Measurements from ENCODE around the gene RAPH1.
"Not testable (repeated sequence)": the region's sequence is repeated elsewhere in the genome, so short reads cannot be mapped to it uniquely, and the experiment has no call there.

The RAPH1 gene

GRCh38 chr2:203383038-203383437 is 152.1 kb downstream of the RAPH1 start:
- TF ChIP-seq POLR2A (IDR thresholded peaks at IDR 0.05; ENCODE audit: low read depth, low read length): no peak
- no peak for TF ChIP-seq TAF1 (IDR thresholded peaks at IDR 0.05; ENCODE audit: borderline replicate concordance, low read depth, low read length)
- TF ChIP-seq POLR2AphosphoS5 (IDR thresholded peaks at IDR 0.05; ENCODE audit: low read depth, low read length): no peak
- FAIRE-seq (peak; percentile 54), DNase-seq (ENCODE audit: insufficient read length) (no peak)

DNA sequence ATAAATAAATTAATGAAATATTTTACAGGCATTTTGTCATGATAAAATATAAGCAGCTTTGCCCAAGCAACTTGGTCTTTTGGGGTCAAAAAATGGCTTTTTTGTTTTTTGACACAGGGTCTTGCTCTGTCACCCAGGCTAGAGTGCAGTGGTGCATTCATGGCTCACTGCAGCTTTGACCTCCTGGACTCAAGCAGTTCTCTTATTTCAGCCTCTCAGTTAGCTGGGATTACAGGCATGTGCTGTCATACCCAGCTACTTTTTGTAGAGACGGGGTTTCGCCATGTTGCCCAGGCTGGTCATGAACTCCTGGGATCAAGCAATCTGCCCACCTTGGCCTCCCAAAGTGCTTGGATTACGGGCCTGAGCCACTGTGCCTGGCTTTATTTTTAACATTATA is 155.9 kb downstream of the RAPH1 start:
- FAIRE-seq (no peak), DNase-seq (ENCODE audit: insufficient read length) (no peak)
- TF ChIP-seq TAF1 (IDR thresholded peaks at IDR 0.05; ENCODE audit: borderline replicate concordance, low read depth, low read length) (no peak), POLR2A (IDR thresholded peaks at IDR 0.05; ENCODE audit: low read depth, low read length) (no peak), POLR2AphosphoS5 (IDR thresholded peaks at IDR 0.05; ENCODE audit: low read depth, low read length) (no peak)

GRCh38 chr2:203376173-203376572 is 158.9 kb downstream of the RAPH1 start:
- no peak for TF ChIP-seq TAF1 (IDR thresholded peaks at IDR 0.05; ENCODE audit: borderline replicate concordance, low read depth, low read length)
- TF ChIP-seq POLR2AphosphoS5 (IDR thresholded peaks at IDR 0.05; ENCODE audit: low read depth, low read length): no peak
- no peak for TF ChIP-seq POLR2A (IDR thresholded peaks at IDR 0.05; ENCODE audit: low read depth, low read length)
- FAIRE-seq (no peak), DNase-seq (ENCODE audit: insufficient read length) (no peak)

GRCh38 chr2:203372706-203373105 is 162.4 kb downstream of the RAPH1 start:
- not testable (repeated sequence) for FAIRE-seq; DNase-seq (ENCODE audit: insufficient read length)

DNA sequence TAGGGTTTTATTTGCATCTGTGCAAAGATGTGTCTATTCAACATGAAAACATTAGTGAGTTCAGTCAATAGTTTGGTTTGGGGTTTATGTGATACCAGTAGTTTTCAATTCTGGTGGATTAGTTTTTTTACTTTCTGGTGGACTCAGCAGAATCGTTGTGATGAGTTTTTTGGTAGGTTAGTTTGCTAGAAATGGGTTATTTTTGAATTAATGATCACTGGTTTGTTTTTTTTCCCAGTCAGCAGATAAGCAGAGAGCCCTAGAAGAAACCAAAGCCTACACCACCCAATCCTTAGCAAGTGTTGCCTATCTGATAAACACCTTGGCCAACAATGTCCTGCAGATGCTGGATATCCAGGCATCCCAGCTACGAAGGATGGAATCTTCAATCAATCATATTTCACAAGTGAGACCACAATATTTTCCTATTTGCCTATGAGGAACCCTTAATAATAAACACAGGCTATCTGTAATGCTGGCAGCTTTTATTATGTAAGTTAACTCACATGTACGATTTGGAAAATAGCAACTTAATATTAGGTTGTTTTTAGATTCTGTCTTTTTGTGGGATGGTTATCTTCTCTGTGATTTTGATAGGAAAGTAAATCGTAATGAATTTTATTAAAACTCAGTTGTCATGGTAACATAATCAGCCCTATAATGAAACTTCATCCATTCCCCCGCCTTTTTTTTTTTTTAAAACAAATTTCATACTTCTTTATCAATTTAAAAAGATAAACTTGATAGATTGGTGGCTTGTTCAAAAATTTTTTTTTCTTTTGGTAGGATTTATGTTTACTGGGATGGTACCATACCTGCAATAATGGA is 168.2 kb downstream of the RAPH1 start:
- DNase-seq (ENCODE audit: insufficient read length): no peak
- no peak for TF ChIP-seq TAF1 (IDR thresholded peaks at IDR 0.05; ENCODE audit: borderline replicate concordance, low read depth, low read length)
- no peak for TF ChIP-seq POLR2A (IDR thresholded peaks at IDR 0.05; ENCODE audit: low read depth, low read length)
- TF ChIP-seq POLR2AphosphoS5 (IDR thresholded peaks at IDR 0.05; ENCODE audit: low read depth, low read length): no peak
- FAIRE-seq: no peak

DNA sequence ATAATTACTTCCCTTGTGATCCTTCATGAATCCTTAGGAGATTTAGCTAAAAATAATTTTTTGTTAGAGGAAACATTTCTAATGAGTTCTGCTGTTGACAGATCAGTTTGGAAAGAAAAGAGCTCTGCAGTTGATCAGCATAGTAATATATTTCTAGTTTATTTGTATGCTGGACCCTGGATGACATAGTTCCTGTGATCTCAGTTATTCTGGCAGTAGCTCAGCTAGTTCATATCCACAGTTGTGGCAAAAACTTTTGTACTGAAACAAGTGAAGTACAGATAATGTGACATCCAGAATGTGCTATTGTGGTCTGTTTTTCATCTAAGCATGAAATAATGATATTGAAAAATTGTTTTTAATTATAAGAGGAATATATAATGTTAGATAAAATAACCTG is 173.2 kb downstream of the RAPH1 start:
- no peak for DNase-seq (ENCODE audit: insufficient read length)
- no peak for TF ChIP-seq TAF1 (IDR thresholded peaks at IDR 0.05; ENCODE audit: borderline replicate concordance, low read depth, low read length)
- no peak for FAIRE-seq

DNA sequence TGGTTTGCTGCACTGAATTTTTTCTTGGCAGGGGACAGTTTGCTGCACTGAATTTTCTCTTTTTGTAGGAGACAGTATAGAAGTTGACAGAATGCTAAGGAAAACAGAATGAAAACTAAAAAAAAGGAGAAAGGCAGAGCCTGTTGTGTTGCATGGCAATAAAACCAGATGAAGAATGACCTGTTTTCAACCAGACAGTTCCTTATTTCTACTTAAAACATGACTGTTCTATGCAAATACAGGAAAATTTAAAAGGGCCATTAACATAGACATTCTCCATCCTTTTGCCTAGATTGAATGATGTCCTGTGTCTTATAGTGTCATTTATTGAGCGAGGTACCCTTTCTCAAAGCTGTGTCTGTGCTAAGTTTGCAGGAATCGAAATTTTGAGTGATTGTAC is 173.6 kb downstream of the RAPH1 start:
- FAIRE-seq (no peak), DNase-seq (ENCODE audit: insufficient read length) (no peak)
- no peak for TF ChIP-seq TAF1 (IDR thresholded peaks at IDR 0.05; ENCODE audit: borderline replicate concordance, low read depth, low read length)
- no peak for TF ChIP-seq POLR2AphosphoS5 (IDR thresholded peaks at IDR 0.05; ENCODE audit: low read depth, low read length)
- TF ChIP-seq POLR2A (IDR thresholded peaks at IDR 0.05; ENCODE audit: low read depth, low read length): no peak

- TF ChIP-seq POLR2AphosphoS5 (IDR thresholded peaks at IDR 0.05; ENCODE audit: low read depth, low read length) (no peak), TAF1 (IDR thresholded peaks at IDR 0.05; ENCODE audit: borderline replicate concordance, low read depth, low read length) (no peak), POLR2A (IDR thresholded peaks at IDR 0.05; ENCODE audit: low read depth, low read length) (no peak)
- FAIRE-seq (no peak), DNase-seq (ENCODE audit: insufficient read length) (no peak)
These were observed 174.2 kb downstream of the RAPH1 start for GRCh38 chr2:203360833-203361430.

DNA sequence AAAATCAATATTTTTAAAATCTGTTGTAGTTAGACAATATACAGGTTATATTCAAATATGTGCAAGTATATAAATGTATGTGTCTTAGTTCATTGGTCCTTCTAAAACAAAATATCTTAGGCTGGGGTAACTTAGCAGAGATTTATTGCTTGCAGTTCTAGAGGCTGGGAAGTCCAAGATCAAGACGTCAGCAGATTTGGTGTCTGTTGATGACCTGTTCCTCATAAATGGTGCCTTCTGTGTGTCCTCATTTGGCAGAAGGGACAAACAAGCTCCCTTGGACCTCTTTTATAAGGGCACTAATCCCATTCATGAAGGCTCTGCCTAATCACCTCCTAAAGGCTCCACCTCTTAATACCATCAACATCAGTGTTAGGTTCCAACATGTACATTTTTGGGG is 175.7 kb downstream of the RAPH1 start:
- TF ChIP-seq TAF1 (IDR thresholded peaks at IDR 0.05; ENCODE audit: borderline replicate concordance, low read depth, low read length) (no peak), POLR2A (IDR thresholded peaks at IDR 0.05; ENCODE audit: low read depth, low read length) (no peak), POLR2AphosphoS5 (IDR thresholded peaks at IDR 0.05; ENCODE audit: low read depth, low read length) (no peak)
- DNase-seq (ENCODE audit: insufficient read length) (no peak), FAIRE-seq (no peak)

- FAIRE-seq (no peak), DNase-seq (ENCODE audit: insufficient read length) (no peak)
- TF ChIP-seq POLR2A (IDR thresholded peaks at IDR 0.05; ENCODE audit: low read depth, low read length) (no peak), POLR2AphosphoS5 (IDR thresholded peaks at IDR 0.05; ENCODE audit: low read depth, low read length) (no peak), TAF1 (IDR thresholded peaks at IDR 0.05; ENCODE audit: borderline replicate concordance, low read depth, low read length) (no peak)
These were observed 180.1 kb downstream of the RAPH1 start for GRCh38 chr2:203354966-203355365.

DNA sequence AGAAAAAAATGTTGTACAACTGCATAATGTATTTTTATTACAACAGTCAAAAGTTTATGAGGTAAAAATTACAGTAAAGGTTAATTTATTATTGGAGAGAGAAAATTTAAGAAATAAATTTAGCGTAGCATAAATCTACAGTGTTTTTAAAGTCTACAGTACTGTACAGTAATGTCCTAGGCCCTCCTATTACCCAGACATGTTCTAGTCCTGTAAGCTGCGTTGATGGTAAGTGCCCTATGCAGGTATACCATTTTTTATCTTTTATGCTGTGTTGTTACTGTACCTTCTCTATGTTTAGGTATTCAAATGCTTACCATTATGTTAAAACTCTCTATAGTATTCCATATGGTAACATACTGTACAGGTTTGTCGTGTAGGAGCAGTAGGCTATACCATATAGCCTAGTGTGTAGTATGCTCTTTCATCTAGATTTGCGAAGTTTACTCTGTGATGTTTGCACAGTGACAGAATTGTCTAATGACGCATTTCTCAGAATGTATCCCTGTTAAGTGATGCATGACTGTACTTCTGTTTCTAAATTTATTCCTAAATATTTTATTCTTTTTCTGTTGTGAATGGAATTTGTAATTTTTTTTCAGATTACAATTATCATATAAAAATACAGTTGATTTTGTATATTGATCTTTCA is 182.4 kb downstream of the RAPH1 start:
- DNase-seq (ENCODE audit: insufficient read length): no peak
- TF ChIP-seq TAF1 (IDR thresholded peaks at IDR 0.05; ENCODE audit: borderline replicate concordance, low read depth, low read length): no peak
- FAIRE-seq: no peak

DNA sequence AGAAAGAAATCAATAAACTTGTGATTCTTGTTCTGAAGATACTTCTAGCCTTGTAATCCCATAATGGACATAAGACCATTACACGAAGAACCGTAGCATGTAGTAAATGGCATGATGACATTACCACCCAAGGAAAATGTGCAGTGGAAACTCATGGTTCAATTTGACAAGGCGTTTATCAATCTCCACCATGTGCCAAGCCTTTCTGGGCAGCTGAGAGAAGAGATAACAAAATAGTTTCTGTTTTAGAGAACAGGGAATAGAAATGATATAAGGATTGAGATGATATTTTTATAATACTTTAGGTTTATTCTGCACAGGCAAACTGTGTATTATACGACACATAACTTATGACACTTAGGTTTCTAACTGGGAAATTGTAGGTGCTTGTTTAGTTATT is 187.7 kb downstream of the RAPH1 start:
- TF ChIP-seq POLR2A (IDR thresholded peaks at IDR 0.05; ENCODE audit: low read depth, low read length) (no peak), POLR2AphosphoS5 (IDR thresholded peaks at IDR 0.05; ENCODE audit: low read depth, low read length) (no peak), TAF1 (IDR thresholded peaks at IDR 0.05; ENCODE audit: borderline replicate concordance, low read depth, low read length) (no peak)
- FAIRE-seq (no peak), DNase-seq (ENCODE audit: insufficient read length) (no peak)

All from GM12892 (cell line).